Skin of body (tissue), 2 donors: Measurements from ENCODE around the gene DMTF1. TPM values are rescaled to one million over a fixed set of nuclear protein-coding genes. Genes with fewer than 3 reads are reported as not detected.
"Not testable (repeated sequence)": the region's sequence is repeated elsewhere in the genome, so short reads cannot be mapped to it uniquely, and the experiment has no call there.

ENCODE experiments used
- DNase-seq: peaks from one replicate; lab custom pipeline; 2025; lab: John Stamatoyannopoulos, UW
- total RNA-seq: library from RNA; depleted of rRNA; stranded (reverse); fragments of >200 nt; gene quantifications from one replicate; pipeline ENCODE4 v1.2.3, GENCODE V29; 2014

Gene DMTF1
- total RNA-seq, 1 donor from 2014 or later: 126 TPM

DNA sequence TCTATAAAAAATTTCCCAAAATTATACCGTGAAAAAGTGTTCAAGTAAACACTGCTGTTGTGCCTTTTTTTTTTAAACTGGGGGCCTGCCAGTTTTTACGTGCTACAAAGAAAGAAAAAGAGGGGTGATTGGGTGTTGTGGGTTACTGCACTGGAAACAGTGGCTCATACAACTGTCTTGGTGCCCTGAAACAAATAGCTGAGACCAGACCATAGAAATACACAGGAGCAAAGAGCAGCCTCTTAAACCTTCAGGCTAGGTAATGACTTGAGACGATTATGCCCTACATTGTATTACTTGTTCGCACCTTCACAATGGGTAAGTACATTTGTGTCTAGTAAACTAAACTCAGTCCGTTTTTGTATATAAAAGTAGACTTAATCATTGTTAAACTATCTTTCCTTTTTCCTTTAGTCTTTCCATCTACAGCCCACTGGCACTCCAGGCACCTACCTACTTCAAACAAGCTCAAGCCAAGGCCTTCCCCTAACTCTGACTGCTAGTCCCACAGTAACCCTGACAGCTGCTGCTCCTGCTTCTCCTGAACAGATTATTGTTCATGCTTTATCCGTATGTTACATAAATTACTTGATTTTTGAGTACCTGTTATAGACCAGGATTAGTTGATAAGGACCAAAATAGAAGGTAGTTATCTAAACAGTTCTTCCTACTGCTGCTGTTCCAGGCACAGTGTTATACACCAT is 40.7 kb downstream of the DMTF1 start:
- no peak for DNase-seq

DNA sequence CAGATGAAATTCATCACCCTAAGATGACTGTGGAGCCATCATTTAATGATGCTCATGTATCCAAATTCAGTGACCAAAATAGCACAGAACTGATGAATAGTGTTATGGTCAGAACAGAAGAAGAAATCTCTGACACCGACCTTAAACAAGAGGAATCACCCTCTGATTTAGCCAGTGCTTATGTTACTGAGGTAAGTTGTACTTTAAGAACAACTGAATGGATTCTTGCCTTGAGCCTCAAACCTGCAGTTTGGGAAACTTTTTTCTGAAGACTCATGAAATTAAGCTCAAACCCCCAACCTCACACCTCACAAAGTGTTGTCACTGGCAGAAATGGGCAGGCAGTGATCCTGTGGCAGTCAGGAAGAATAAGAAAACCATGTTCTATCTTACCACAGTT is 41.7 kb downstream of the DMTF1 start:
- DNase-seq: no peak

DNA sequence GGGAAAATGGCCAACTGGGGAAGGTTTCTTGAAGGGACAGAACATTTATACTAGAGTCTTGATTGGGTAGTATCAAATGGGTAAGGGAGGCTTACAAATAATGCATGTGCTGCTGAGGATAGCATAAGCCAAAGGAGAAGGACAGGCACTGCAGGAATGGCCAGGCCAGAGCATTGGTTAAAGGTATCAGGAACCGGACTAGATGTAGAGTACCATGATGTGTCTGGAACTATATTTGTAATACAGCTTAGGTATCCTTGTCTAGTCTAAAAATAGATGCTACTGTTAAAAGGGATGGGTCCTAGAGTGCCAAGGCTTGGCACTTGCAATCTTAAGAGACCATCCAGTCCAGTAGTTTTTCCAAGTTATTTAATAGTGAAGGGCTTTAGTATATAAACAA is 47.0 kb downstream of the DMTF1 start:
- no peak for DNase-seq

DNA sequence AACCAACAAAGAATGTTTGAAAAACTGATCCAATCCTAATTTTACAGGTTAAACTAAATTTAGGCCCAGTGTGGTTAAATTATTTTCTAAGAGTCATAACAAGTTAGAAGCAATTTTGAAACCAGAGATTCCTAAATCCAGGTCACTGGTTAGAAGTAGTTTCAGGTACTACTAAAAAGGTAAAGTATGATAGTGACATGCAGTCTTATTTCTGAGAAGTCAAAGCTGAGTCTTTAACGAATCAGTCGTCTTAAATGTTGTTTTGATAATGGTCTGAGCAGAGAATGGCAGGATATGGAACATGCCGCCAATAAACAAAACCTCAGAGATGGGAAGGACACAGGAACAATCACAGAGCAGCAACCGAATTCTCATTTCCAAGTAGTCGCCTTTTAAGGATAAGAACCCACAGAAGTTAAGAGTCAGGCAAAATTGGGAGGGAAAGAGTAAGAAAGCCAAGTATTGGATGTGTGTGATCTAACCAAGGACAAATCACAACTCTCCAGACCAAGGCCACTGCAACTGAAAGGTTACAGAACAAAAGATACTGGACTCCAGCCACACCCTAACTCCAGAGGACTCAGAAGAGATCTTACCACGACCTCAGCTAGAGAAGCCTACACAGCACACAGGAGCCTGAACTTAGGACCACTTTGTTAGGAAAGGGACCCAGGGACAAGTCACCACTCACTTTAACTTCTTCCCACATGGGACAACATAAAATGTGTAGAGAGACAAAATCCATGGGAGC is 47.6 kb downstream of the DMTF1 start:
- no peak for DNase-seq

DNA sequence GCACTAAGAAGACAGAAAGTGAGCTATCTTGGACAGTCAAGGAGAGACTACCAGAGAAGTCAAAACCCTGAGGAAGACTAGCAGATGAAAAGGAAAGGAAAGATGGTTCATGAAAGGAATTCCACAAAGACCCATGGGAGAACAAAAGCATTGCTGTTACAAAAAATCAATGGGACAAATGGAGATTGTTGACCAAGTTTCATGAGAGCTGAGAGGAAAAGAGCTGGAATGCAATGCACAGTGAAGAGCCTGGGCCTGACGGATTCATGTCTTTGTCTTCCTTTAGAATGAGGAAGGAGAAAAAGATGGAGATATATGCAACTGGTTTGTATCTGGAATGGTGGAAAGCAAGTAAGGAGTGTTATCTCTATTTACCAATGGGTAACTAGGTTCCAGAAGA is 50.0 kb downstream of the DMTF1 start:
- no peak for DNase-seq

DNA sequence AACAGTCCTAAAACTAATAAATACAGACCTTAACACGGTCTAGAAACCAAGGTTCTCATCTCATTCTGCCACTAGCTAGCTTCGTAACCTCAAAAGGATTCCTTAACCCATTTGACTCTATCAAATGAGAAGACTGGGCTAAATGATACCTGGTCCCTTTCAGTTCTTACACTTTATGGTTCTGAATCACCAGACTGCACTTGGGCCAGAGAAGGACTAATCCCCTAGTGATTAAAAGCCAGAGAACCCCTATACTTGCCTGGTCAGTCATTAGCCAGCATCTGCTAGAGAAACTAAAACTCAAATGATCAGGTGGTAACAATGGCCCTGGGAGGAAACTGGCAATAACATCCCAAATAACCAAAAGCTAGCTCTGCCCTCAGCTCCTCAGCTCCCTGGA is 50.5 kb downstream of the DMTF1 start:
- no peak for DNase-seq

DNA sequence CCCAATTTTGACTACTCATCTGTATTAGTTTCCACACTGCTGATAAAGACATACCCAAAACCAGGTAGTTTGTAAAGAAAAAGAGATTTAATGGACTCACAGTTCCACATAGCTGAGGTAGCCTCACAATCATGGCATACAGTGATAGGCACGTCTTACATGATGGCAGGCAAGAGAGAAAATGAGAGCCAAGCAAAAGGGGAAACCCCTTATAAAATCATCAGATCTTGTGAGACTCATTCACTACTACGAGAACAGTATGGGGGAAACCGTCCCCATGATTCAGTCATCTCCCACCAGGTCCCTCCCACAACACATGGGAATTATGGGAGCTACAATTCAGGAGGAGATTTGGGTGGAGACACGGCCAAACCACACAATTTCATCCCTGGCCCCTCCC is 51.7 kb downstream of the DMTF1 start:
- not testable (repeated sequence) for DNase-seq

DNA sequence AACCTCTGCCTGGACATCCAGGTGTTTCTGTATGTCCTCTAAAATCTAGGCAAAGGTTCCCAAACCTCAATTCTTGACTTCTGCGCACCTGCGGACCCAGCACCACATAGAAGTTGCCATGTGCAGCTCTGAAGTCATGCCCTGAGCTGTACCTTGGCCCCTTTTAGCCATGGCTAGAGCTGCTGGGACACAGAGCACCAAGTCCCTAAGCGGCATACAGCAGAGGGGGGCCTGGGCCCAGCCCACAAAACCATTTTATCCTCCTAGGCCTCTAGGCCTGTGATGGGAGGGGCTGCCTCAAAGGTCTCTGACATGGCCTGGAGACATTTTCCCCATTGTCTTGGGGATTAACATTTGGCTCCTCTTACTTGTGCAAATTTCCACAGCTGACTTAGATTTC is 52.7 kb downstream of the DMTF1 start:
- DNase-seq: no peak

DNA sequence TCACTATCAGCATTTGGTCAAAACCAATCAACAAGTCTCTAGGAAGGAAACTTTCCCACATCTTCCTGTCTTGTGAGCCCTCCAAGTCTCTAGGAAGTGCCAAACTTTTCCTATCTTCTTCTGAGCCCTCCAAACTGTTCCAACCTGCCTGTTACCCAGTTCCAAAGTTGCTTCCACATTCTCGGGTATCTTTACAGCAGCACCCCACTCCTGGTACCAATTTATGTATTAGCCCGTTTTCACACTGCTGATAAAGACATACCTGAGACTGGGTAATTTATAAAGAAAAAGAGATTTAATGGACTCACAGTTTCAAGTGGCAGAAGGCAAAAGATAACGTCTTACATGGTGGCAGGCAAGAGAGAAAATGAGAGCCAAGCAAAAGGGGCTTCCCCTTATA is 53.4 kb downstream of the DMTF1 start:
- not testable (repeated sequence) for DNase-seq

DNA sequence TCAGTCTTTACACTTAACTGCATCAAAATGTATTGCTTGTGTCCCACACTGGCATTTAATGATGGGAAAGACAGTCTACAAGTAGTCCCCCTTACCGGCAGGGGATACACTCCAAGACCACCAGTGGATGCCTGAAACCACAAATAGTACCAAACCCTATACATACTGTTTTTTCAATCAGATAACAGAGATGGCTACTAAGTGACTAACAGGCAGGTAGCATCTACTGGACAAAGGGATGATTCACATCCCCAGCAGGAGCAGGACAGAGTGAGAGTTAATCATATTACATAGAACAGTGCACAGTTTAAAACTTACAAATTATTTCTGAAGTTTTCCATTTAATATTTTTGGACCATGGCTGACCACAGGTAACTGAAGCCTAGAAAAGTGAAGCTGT is 54.1 kb downstream of the DMTF1 start:
- DNase-seq: no peak

DNA sequence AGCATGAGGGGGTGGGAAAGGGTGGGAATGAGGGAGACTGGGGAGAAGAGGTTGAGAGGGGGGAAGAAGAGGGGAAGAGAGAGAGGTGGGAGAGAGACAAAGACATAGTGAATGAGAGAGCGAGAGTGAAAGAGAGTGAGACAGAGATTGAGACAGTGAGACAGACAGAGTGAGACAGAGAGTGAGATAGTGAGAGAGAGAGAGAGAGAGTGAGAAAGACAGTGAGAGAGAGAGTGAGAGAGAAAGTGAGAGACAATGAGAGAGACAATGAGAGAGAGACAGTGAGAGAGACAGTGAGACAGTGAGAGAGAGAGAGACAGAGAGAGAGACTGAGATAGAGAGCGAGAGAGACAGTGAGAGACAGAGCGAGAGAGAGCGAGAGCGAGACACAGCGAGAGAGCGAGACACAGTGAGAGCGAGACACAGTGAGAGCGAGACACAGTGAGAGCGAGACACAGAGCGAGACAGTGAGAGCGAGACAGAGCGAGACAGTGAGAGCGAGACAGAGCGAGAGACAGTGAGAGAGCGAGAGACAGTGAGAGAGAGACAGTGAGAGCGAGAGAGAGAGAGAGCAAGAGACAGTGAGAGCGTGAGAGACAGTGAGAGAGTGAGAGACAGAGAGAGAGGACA is 57.2 kb downstream of the DMTF1 start:
- no peak for DNase-seq

DNA sequence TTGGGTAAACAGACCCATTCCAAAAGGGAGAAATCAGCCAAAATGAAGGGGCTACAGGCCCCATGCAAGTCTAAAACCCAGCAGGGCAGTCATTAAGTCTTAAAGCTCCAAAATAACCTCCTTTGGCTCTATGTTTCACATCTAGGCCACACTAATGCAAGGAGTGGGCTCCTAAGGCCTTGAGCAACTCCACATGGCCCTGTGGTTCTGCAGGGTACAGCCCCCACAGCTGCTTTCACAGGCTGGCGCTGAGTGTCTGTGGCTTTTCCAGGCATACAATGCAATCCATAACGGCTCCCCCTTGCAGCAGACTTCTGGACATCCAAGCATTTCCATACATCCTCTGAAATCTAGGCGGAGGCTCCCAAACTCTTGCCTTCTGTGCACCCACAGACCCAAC is 58.3 kb downstream of the DMTF1 start:
- DNase-seq: no peak

DNA sequence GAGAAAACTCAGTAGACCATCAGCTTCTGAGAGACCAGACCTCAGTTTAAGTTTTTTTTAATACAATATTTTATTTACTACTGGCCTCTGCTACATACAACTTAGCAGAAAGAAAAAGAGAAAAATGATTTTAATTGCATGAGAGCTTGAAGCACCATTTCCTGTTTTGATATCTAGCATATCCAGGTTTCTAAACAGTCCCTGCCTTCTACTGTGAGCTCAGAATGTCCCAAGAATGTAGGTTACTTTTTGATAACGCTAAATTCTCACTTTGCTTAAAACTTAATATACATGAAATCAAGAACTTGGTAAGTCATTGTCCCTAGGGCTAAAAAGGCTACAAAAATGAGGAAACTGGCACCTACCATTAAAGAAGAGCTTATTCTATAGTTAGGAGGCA is 60.2 kb downstream of the DMTF1 start:
- DNase-seq: no peak

DNA sequence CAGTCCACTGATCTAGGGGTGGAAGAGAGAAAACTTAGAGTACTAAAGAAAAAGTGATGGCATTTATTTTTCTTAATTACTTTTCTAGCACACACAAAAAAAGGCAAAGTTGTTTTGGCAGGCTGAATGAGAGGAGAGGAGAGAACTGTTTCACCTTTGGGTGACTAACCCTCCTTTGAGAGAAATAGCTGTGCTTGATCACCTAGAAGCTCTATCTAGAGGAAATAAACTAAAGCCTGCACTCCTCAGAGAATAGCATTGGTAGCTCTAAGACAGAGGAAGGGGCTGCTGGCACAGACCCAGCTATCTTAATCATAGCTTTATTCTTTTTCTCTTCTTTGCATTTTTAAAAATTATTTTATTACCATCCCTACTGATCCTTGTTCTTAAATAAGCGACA is 61.0 kb downstream of the DMTF1 start:
- no peak for DNase-seq

DNA sequence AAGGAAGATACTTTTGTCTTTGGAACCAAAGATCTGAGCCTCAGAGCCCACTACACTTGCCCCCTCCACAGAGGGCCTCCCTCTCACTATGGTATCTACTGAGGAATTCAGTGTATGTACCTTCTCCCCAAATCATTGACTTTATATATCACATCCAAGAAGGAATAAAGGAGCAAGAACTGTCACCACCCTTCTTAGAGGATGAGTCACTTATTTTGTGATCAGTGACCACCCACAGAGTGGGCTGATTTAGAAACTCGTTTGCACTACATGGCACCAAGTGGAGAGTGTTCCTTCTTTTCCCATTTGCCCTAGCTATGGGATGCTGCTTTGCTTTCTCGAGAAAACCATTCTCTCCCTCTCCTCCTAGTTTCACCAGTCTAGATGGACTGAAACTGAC is 61.6 kb downstream of the DMTF1 start:
- no peak for DNase-seq

DNA sequence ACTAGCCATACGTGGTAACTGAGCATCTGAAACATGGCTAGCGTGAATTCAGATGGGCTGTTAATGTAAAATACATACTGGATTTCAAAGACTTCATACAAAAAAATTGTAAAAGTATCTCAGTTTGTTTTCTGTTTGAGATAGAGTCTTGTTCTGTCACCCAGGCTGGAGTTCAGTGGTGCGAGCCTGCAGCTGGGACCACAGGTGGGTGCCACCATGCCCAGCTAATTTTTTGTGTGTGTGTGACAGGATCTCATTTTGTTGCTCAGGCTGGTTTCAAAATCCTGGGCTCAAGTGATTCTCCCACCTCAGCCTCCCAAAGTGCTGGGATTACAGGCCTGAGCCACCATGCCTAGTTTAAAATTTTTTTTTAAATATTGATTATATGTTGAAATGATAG is 62.8 kb downstream of the DMTF1 start:
- no peak for DNase-seq

DNA sequence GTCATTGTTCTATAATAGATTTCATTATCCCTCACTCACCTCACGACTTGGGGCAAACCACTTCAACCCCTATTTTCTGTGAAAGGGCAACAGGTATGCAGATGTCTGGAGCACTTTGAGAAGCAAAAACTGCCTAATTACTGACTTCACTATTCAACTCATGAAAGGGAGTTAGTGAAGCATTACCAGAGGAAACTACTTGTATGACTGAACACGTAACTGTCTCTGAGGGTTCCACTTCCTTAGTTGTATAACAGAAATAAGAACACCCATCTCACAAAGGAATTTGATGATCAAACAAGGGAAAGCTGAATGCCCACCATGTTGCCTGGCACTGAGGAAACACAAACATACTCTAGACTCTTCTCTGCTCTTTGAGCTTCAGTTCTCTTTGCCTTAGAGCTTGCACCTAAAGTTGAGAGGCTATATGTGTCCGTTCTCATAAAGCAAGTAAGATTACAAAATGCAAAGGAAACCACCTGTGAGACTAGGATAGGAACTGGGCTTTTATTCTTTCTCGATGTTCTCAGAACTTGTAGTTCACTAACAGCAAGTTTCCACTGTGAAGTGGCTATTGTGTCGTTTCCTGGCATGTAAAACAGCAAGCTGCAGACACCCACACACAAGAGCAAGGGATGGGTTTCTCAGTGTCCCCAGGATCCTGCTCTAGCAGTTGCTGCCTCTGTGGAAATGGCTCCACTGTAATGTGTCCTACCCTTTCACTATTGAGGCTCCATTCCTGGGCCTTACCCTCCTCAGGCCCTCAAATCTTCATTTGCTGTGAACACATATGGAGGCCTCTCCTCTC is 64.7 kb downstream of the DMTF1 start:
- no peak for DNase-seq

DNA sequence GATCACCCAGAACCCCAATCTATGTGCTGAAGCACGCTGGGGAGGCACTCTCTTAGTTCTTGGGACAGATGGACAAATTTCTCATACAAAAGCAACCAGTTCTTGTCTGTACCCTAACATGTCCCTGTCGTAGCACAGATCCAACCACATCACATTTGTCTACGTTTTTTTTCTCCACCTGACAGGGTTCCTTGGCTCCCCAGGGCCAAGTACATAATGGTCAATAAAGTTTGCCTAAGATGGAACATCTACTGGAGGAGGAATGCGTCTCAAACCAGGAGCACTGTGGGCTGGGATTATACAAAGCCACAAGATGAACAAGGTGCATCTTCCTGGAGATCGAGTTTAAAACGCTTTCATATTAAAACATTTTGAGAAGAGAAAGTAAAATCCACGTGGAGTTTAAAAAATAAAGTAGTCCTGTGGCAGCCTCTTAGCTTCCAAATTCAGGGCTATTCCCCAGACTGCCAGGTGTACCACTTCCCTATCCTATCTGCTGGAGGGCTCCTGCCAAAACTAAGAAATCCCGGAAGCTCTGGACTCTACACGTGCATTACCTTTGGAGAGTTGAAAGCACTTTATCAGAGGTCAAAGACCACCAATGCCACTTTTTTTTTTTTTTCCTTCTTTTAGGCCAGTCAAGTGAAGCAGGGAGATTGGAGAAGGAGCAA is 65.9 kb downstream of the DMTF1 start:
- DNase-seq: no peak

DNA sequence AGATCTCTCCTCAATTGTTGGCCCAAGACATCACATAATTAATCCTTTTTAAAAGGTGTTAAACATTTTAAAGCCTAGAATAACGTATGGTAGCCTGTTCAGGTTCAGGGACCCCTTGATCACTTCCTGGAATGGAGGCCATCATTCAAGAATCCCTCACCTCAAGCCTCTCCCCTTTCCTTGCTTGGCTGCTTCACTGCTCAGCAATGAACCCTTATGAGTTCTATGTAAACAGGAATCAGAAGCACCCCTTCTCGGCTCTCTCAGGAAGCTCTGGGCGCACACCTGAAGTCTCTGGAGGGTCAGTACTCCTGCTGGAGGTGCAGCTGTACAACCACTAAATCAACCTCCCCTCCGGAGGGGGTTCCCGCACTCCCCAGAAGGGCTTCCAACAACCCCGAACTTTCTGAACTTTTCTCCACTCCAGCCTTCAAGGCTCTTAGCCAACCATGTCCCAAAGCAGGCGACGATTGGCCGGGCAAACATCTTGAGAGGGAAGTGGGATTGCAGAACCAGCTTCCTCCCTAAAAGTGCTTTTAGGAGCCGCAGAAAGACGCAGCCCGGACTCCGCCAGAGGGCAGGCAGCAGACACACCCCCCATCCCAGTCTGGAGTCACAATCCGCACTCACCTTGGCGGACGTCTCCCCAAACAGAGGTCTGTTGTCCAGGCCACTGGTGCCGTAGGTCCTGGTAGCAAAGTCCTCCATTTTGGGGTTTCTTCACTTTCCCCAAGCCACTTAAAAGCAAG is 66.7 kb downstream of the DMTF1 start:
- DNase-seq: peak; percentile 35

DNA sequence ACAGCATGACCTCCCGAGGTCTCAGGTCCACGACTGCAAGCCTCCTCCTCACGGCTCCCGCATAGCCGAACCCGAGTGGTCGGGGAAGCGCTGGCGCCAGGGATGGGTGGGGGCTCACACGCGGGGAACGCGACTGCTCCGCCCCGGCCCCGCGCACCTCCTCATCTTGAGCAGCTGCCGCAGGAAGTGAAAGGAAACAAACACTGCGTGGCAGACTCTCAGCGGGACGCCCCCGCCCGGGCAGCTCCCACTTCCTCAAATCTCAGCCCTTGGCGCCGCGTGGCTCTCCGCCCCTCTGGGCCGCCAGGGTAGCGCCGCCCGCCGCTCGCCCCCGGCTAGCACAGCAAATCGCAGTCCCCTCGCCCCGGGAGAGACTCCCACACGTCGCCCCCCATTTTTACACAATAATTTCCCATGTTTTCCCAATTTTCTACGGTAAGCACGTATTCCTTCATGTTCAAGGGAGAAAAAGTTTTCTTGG is 67.3 kb downstream of the DMTF1 start, which contains the start of gene TMEM243:
Gene TMEM243, minus strand, starts transcription at position 188 of the 481 bp plus-strand sequence. CDS start 229 bp downstream, outside the sequence.
- DNase-seq: peak; percentile 30
